GM19025 (cell line): ENCODE results near the gene PNPLA6.
A peak's percentile ranks its signal among the peaks of the same experiment; 100 is the strongest.

Source experiments
- ATAC-seq: cut with Tn5 transposase; IDR thresholded peaks from one replicate; pipeline ENCODE4 v1.9.1; 2021; ENCODE audit warnings: mild to moderate bottlenecking, low read depth, moderate library complexity; ENCODE audit not compliant: unreplicated experiment

The PNPLA6 gene

GRCh38 chr19:7535047-7535997, at the start of gene PNPLA6:
PNPLA6 (plus strand) TSS chr19:7535717; CDS start chr19:7535789, 72 bp downstream.
- ATAC-seq = peak; percentile 65

- ATAC-seq = no peak
Measured at GRCh38 chr19:7486923-7487322, 48.6 kb upstream of the PNPLA6 start.

GRCh38 chr19:7488736-7489353, 46.7 kb upstream of the PNPLA6 start, which contains the start of gene PEX11G:
PEX11G (minus strand) TSS chr19:7489035; CDS start chr19:7489010, 25 bp downstream.
- peak; percentile 84 for ATAC-seq

GRCh38 chr19:7489609-7490044, 45.9 kb upstream of the PNPLA6 start:
- ATAC-seq = no peak

GRCh38 chr19:7492142-7492541, 43.4 kb upstream of the PNPLA6 start:
- no peak for ATAC-seq

GRCh38 chr19:7492558-7492957, 43.0 kb upstream of the PNPLA6 start:
- ATAC-seq = no peak

- ATAC-seq = no peak
Measured at GRCh38 chr19:7494416-7495098, 41.0 kb upstream of the PNPLA6 start.

GRCh38 chr19:7497292-7497691, 38.2 kb upstream of the PNPLA6 start:
- no peak for ATAC-seq

GRCh38 chr19:7500811-7501450, 34.6 kb upstream of the PNPLA6 start:
- no peak for ATAC-seq

GRCh38 chr19:7502552-7502951, 33.0 kb upstream of the PNPLA6 start:
- no peak for ATAC-seq

GRCh38 chr19:7504684-7505083, 30.8 kb upstream of the PNPLA6 start:
- no peak for ATAC-seq

GRCh38 chr19:7505288-7505681, 30.2 kb upstream of the PNPLA6 start:
- no peak for ATAC-seq

- no peak for ATAC-seq
Measured at GRCh38 chr19:7505682-7506384, 29.7 kb upstream of the PNPLA6 start.

GRCh38 chr19:7506385-7507328, 28.9 kb upstream of the PNPLA6 start:
- ATAC-seq = no peak

- ATAC-seq = no peak
Measured at GRCh38 chr19:7507884-7508283, 27.6 kb upstream of the PNPLA6 start.

GRCh38 chr19:7509625-7510024, 25.9 kb upstream of the PNPLA6 start:
- ATAC-seq = no peak

- ATAC-seq = no peak
Measured at GRCh38 chr19:7512400-7512851, 23.1 kb upstream of the PNPLA6 start.

GRCh38 chr19:7513809-7514642, 21.5 kb upstream of the PNPLA6 start:
- ATAC-seq = no peak
